ENCODE measurements around the gene ADAMTS18.

The ADAMTS18 gene

DNA sequence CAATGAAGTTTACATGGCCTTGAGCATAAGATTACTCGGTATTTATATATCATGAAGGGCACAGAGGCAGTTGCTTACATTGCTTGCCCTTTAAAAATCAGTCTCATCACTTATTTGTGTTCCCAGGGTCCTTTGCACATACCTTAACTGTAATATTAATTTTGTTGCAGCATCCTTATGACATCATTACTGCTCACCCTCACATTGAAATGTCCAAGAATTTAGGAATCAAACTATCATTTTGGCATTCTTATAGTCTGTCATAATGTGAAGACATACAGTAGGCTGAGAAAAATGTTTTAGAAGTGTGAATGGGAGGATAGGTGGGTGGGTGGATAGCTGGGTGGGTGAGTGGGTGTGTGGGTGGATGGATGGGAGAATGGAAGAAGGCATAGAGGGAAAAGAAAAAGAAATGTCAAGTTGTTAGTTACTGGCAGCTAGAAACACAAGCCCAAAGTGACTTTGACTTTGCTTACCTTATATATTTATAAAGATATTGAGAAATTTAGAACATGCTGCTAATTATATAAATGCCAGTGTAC is 17.8 kb downstream of the ADAMTS18 start:
- Histone ChIP-seq H3K79me1 (ENCODE audit: low read length) (no peaks in the 10 kb centered on the region), H3K9ac (ENCODE audit: low read length) (no peak overlapping the region), H3K4me1 (ENCODE audit: control insufficient read depth, low read depth, low read length) (no peaks in the 10 kb centered on the region), H3K4me2 (ENCODE audit: low read length) (no peak overlapping the region), H3K4me3 (ENCODE audit: low read length) (no peak overlapping the region), H4K5ac (ENCODE audit: low read length) (no peak overlapping the region), H3K27me3 (ENCODE audit: insufficient read depth, low read length, poor library complexity) (no peaks in the 10 kb centered on the region), H3K79me2 (ENCODE audit: control insufficient read depth, insufficient read depth, low read length) (no peaks in the 10 kb centered on the region), H2BK5ac (ENCODE audit: low read length) (no peak overlapping the region), H3K56ac (ENCODE audit: low read length) (no peak overlapping the region), H2AK5ac (ENCODE audit: low read length) (no peak overlapping the region), H3K23ac (ENCODE audit: low read length) (no peak overlapping the region), H4K8ac (ENCODE audit: low read depth, low read length) (no peak overlapping the region), H2BK120ac (ENCODE audit: low read depth, low read length) (no peak overlapping the region), H3K27ac (ENCODE audit: low read depth, low read length) (no peak overlapping the region), H3K18ac (ENCODE audit: low read length) (no peak overlapping the region), H3K36me3 (ENCODE audit: control insufficient read depth, insufficient read depth, low read length) (no peaks in the 10 kb centered on the region), H3K4ac (ENCODE audit: low read depth, low read length) (no peak overlapping the region), H2BK15ac (replicated peaks; ENCODE audit: low read depth) (no peak overlapping the region)
- DNase-seq, result no peak
- WGBS (ENCODE audit: extremely low coverage, insufficient coverage, low lambda C conversion rate), result no CpG with 5 or more reads among the region's 1 CpG

DNA sequence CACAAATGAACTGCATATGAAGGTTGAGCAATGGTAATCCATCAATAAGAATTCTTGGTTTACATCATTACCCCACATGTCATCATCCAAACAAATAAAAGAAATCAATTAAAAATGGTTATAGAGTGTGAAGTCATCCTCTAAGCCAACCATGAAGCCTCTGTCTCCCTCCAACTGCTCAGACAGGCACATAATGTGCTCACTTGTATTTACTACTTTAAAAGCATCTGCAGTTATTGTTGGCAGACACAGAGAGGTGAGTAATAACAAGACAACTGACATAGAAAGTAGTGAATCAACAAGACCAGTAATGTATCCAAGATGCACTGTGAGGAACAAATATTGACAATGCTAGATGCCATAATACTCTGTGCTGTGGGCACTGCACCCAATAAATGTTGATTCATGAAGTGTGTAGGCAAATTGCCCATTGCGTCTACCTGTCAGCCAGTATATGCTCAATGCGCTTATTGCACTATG is 20.0 kb downstream of the ADAMTS18 start:
- no peak overlapping the region for H2BK120ac ChIP-seq (ENCODE audit: low read depth, low read length)

DNA sequence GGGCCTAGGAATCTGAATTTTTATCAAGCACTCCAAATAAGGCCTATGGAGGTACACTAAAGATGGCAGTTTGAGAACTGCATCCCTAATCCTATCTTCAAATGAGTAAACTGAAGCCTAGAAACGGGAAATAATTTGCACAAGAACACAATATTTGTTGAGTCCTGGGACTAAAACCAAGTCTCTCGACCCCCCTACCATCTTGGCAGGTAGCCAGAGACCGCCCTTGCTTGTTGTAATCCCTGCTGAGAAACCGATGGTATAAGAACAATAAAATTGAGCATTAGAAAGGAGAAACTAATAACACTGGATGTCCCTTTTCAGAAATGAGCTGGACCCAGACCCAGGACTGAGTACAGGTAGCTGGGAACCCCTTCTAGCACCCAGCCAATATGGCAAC is 24.4 kb downstream of the ADAMTS18 start:
- Histone ChIP-seq H3K56ac (ENCODE audit: low read length) (no peak overlapping the region), H3K4me1 (ENCODE audit: control insufficient read depth, low read depth, low read length) (no peaks in the 10 kb centered on the region), H2AK5ac (ENCODE audit: low read length) (no peak overlapping the region), H3K27ac (ENCODE audit: low read depth, low read length) (no peak overlapping the region), H2BK120ac (ENCODE audit: low read depth, low read length) (no peak overlapping the region), H3K23ac (ENCODE audit: low read length) (no peak overlapping the region), H2BK5ac (ENCODE audit: low read length) (no peak overlapping the region), H3K79me1 (ENCODE audit: low read length) (no peaks in the 10 kb centered on the region), H3K36me3 (ENCODE audit: control insufficient read depth, insufficient read depth, low read length) (no peaks in the 10 kb centered on the region), H3K9ac (ENCODE audit: low read length) (no peak overlapping the region), H3K4me3 (ENCODE audit: low read length) (no peak overlapping the region), H3K18ac (ENCODE audit: low read length) (no peak overlapping the region), H3K27me3 (ENCODE audit: insufficient read depth, low read length, poor library complexity) (no peaks in the 10 kb centered on the region), H3K4me2 (ENCODE audit: low read length) (no peak overlapping the region), H3K79me2 (ENCODE audit: control insufficient read depth, insufficient read depth, low read length) (no peaks in the 10 kb centered on the region), H4K5ac (ENCODE audit: low read length) (no peak overlapping the region), H2BK15ac (replicated peaks; ENCODE audit: low read depth) (no peak overlapping the region), H4K8ac (ENCODE audit: low read depth, low read length) (no peak overlapping the region), H3K4ac (ENCODE audit: low read depth, low read length) (no peak overlapping the region)
- no CpG with 5 or more reads among the region's 4 CpGs for WGBS (ENCODE audit: extremely low coverage, insufficient coverage, low lambda C conversion rate)
- no peak for DNase-seq

More for the DNA sequence above, 20.0 kb downstream of the ADAMTS18 start:
- H3K36me3 ChIP-seq (ENCODE audit: control insufficient read depth, insufficient read depth, low read length), result no peaks in the 10 kb centered on the region
- no peak overlapping the region for H3K4me3 ChIP-seq (ENCODE audit: low read length)
- no peaks in the 10 kb centered on the region for H3K4me1 ChIP-seq (ENCODE audit: control insufficient read depth, low read depth, low read length)
- H3K23ac ChIP-seq (ENCODE audit: low read length), result no peak overlapping the region
- WGBS (ENCODE audit: extremely low coverage, insufficient coverage, low lambda C conversion rate), result no CpG with 5 or more reads among the region's 2 CpGs
- no peaks in the 10 kb centered on the region for H3K79me2 ChIP-seq (ENCODE audit: control insufficient read depth, insufficient read depth, low read length)
- H3K9ac ChIP-seq (ENCODE audit: low read length), result no peak overlapping the region
- H2BK5ac ChIP-seq (ENCODE audit: low read length), result no peak overlapping the region
- H2AK5ac ChIP-seq (ENCODE audit: low read length), result no peak overlapping the region
- no peaks in the 10 kb centered on the region for H3K79me1 ChIP-seq (ENCODE audit: low read length)
- H3K4me2 ChIP-seq (ENCODE audit: low read length), result no peak overlapping the region
- H3K27me3 ChIP-seq (ENCODE audit: insufficient read depth, low read length, poor library complexity), result no peaks in the 10 kb centered on the region
- no peak overlapping the region for H3K18ac ChIP-seq (ENCODE audit: low read length)
- H3K27ac ChIP-seq (ENCODE audit: low read depth, low read length), result no peak overlapping the region
- no peak for DNase-seq
- no peak overlapping the region for H3K56ac ChIP-seq (ENCODE audit: low read length)
- no peak overlapping the region for H4K5ac ChIP-seq (ENCODE audit: low read length)
- H2BK15ac ChIP-seq (replicated peaks; ENCODE audit: low read depth), result no peak overlapping the region
- no peak overlapping the region for H3K4ac ChIP-seq (ENCODE audit: low read depth, low read length)
- H4K8ac ChIP-seq (ENCODE audit: low read depth, low read length), result no peak overlapping the region

DNA sequence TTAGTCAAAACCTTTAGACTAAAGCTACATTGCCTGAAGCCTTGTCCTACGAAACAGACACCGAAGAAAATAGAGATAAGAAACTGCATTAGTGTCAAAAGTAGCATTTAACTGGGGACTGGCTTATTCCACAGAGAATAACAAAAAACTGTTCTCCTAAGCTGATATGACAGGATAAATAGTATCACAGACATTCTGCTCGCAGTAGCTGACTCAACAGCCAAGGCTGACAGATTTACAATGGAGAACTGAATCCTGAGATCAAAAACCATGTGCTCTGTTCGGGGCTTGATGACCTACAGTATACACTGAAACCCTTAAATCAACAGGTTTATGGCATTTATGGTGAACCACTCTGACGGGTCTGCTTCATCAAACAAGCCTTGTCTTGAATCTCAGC is 25.5 kb downstream of the ADAMTS18 start:
- Histone ChIP-seq H3K4ac (ENCODE audit: low read depth, low read length) (no peak overlapping the region), H3K79me2 (ENCODE audit: control insufficient read depth, insufficient read depth, low read length) (no peaks in the 10 kb centered on the region), H2BK5ac (ENCODE audit: low read length) (no peak overlapping the region), H3K23ac (ENCODE audit: low read length) (no peak overlapping the region), H3K27me3 (ENCODE audit: insufficient read depth, low read length, poor library complexity) (no peaks in the 10 kb centered on the region), H2AK5ac (ENCODE audit: low read length) (no peak overlapping the region), H3K4me2 (ENCODE audit: low read length) (no peak overlapping the region), H3K56ac (ENCODE audit: low read length) (no peak overlapping the region), H3K18ac (ENCODE audit: low read length) (no peak overlapping the region), H4K8ac (ENCODE audit: low read depth, low read length) (no peak overlapping the region), H3K27ac (ENCODE audit: low read depth, low read length) (no peak overlapping the region), H3K79me1 (ENCODE audit: low read length) (no peaks in the 10 kb centered on the region), H3K36me3 (ENCODE audit: control insufficient read depth, insufficient read depth, low read length) (no peaks in the 10 kb centered on the region), H2BK15ac (replicated peaks; ENCODE audit: low read depth) (no peak overlapping the region), H3K4me3 (ENCODE audit: low read length) (no peak overlapping the region), H3K4me1 (ENCODE audit: control insufficient read depth, low read depth, low read length) (no peaks in the 10 kb centered on the region), H2BK120ac (ENCODE audit: low read depth, low read length) (no peak overlapping the region), H3K9ac (ENCODE audit: low read length) (no peak overlapping the region), H4K5ac (ENCODE audit: low read length) (no peak overlapping the region)
- no peak for DNase-seq
- no CpG with 5 or more reads among the region's 5 CpGs for WGBS (ENCODE audit: extremely low coverage, insufficient coverage, low lambda C conversion rate)

DNA sequence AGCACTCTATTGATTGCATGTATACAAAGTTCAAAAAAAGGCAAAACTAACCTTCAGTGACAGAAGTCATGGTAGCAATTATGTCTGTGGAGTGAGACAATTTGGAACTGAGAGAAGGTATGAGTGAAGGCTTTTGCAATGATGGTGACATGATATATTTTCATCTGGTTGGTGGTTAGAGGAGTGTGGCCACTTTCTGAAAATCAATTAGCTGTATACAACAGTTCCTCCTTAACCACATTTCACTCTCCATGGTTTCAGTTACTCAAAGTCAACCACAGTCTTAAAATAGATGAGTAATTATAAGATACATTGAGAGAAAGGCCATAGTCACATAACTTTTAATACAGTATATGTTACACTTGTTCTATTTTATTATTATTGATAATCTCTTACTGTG is 26.2 kb downstream of the ADAMTS18 start:
- no peak overlapping the region for H3K18ac ChIP-seq (ENCODE audit: low read length)
- no peak overlapping the region for H2AK5ac ChIP-seq (ENCODE audit: low read length)
- H3K4me2 ChIP-seq (ENCODE audit: low read length), result no peak overlapping the region
- H3K23ac ChIP-seq (ENCODE audit: low read length), result no peak overlapping the region
- no peak for DNase-seq
- H4K5ac ChIP-seq (ENCODE audit: low read length), result no peak overlapping the region
- no peaks in the 10 kb centered on the region for H3K27me3 ChIP-seq (ENCODE audit: insufficient read depth, low read length, poor library complexity)
- H4K8ac ChIP-seq (ENCODE audit: low read depth, low read length), result no peak overlapping the region
- no peaks in the 10 kb centered on the region for H3K79me1 ChIP-seq (ENCODE audit: low read length)
- H3K4me3 ChIP-seq (ENCODE audit: low read length), result no peak overlapping the region
- H3K4ac ChIP-seq (ENCODE audit: low read depth, low read length), result no peak overlapping the region
- H3K27ac ChIP-seq (ENCODE audit: low read depth, low read length), result no peak overlapping the region
- no peaks in the 10 kb centered on the region for H3K79me2 ChIP-seq (ENCODE audit: control insufficient read depth, insufficient read depth, low read length)
- H3K4me1 ChIP-seq (ENCODE audit: control insufficient read depth, low read depth, low read length), result no peaks in the 10 kb centered on the region
- no peak overlapping the region for H3K9ac ChIP-seq (ENCODE audit: low read length)
- H2BK120ac ChIP-seq (ENCODE audit: low read depth, low read length), result no peak overlapping the region
- no peak overlapping the region for H3K56ac ChIP-seq (ENCODE audit: low read length)
- no peaks in the 10 kb centered on the region for H3K36me3 ChIP-seq (ENCODE audit: control insufficient read depth, insufficient read depth, low read length)
- H2BK5ac ChIP-seq (ENCODE audit: low read length), result no peak overlapping the region
- H2BK15ac ChIP-seq (replicated peaks; ENCODE audit: low read depth), result no peak overlapping the region

DNA sequence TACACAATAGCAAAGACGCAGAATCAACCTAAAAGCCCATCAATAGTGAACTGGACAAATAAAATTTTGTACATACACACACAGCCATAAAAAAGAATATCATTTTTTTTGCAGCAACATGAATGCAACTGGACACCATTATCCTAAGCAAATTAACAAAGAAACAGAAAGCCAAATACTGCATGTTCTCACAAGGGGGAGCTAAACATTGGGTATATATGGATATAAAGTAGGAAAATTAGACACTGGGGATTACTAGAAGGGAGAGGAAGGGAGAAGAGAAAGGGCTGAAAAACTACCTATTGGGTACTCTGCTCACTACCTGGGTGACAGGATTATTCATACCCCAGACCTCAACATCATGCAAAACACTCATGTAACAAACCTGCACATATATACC is 28.2 kb downstream of the ADAMTS18 start:
- H4K8ac ChIP-seq (ENCODE audit: low read depth, low read length), result no peak overlapping the region
- no peaks in the 10 kb centered on the region for H3K36me3 ChIP-seq (ENCODE audit: control insufficient read depth, insufficient read depth, low read length)
- no peak overlapping the region for H3K27ac ChIP-seq (ENCODE audit: low read depth, low read length)
- H3K27me3 ChIP-seq (ENCODE audit: insufficient read depth, low read length, poor library complexity), result no peaks in the 10 kb centered on the region
- H3K4me1 ChIP-seq (ENCODE audit: control insufficient read depth, low read depth, low read length), result no peaks in the 10 kb centered on the region
- H3K18ac ChIP-seq (ENCODE audit: low read length), result no peak overlapping the region
- no peak overlapping the region for H3K56ac ChIP-seq (ENCODE audit: low read length)
- no peaks in the 10 kb centered on the region for H3K79me1 ChIP-seq (ENCODE audit: low read length)
- H3K4me3 ChIP-seq (ENCODE audit: low read length), result no peak overlapping the region
- H3K23ac ChIP-seq (ENCODE audit: low read length), result no peak overlapping the region
- H3K9ac ChIP-seq (ENCODE audit: low read length), result no peak overlapping the region
- no peak overlapping the region for H3K4ac ChIP-seq (ENCODE audit: low read depth, low read length)
- no peak overlapping the region for H2AK5ac ChIP-seq (ENCODE audit: low read length)
- no peak overlapping the region for H2BK120ac ChIP-seq (ENCODE audit: low read depth, low read length)
- H3K79me2 ChIP-seq (ENCODE audit: control insufficient read depth, insufficient read depth, low read length), result no peaks in the 10 kb centered on the region
- no CpG with 5 or more reads among the region's 1 CpG for WGBS (ENCODE audit: extremely low coverage, insufficient coverage, low lambda C conversion rate)
- H2BK5ac ChIP-seq (ENCODE audit: low read length), result no peak overlapping the region
- H3K4me2 ChIP-seq (ENCODE audit: low read length), result no peak overlapping the region
- no peak overlapping the region for H4K5ac ChIP-seq (ENCODE audit: low read length)
- no peak for DNase-seq
- no peak overlapping the region for H2BK15ac ChIP-seq (replicated peaks; ENCODE audit: low read depth)
